ENCODE measurements around the gene CDK7. TPM values are rescaled to one million over a fixed set of nuclear protein-coding genes. Genes with fewer than 3 reads are reported as not detected.

The CDK7 gene
- polyA plus RNA-seq, 1 of the 3 experiments (the other 2 are of a cell fraction): 44.2 TPM

GRCh38 chr5:69209602-69210001, 25.1 kb upstream of the CDK7 start:
- Histone ChIP-seq H3K4me2 (no peak overlapping the region), H3K9me2 (no peaks in the 10 kb centered on the region), H3F3A (replicated peaks; ENCODE audit: insufficient read depth) (peaks cover 9% of the 10 kb centered on the region), H4K20me1 (ENCODE audit: insufficient read depth) (no peaks in the 10 kb centered on the region), H3K36me3 (replicated peaks in 1 of 2; ENCODE audit: control insufficient read depth in 1 of 2, insufficient read depth in 2 of 2, low read length in 1 of 2) (no peaks in the 10 kb centered on the region), H3K27ac (ENCODE audit: low read depth in 2 of 2, low read length in 1 of 2) (no peak overlapping the region), H3K9ac (no peak overlapping the region), H3K9me3 (no peaks in the 10 kb centered on the region), H3K4me3 (ENCODE audit: low read depth in 2 of 2, low read length in 1 of 2) (no peak overlapping the region), H3K79me2 (ENCODE audit: insufficient read depth) (no peaks in the 10 kb centered on the region), H3K4me1 (ENCODE audit: control insufficient read depth in 1 of 2, insufficient read depth in 2 of 2, low read depth in 1 of 2, low read length in 1 of 2) (no peaks in the 10 kb centered on the region), H2AFZ (ENCODE audit: low read depth) (no peak overlapping the region), H3K27me3 (ENCODE audit: insufficient read depth) (no peaks in the 10 kb centered on the region)
- TF ChIP-seq NFIC (IDR thresholded peaks at IDR 0.05; ENCODE audit: borderline replicate concordance) (no peak), RXRA (IDR thresholded peaks at IDR 0.05; ENCODE audit: borderline replicate concordance, low read depth) (no peak), MEF2A (IDR thresholded peaks at IDR 0.05; ENCODE audit: borderline replicate concordance, low read depth) (no peak), TAF1 (IDR thresholded peaks at IDR 0.05; ENCODE audit: borderline replicate concordance, low read depth, low read length) (no peak), GATA2 (CRISPR knock-in tag; IDR thresholded peaks at IDR 0.05) (no peak), CTCF (IDR thresholded peaks at IDR 0.05) (no peak), SMC3 (IDR thresholded peaks at IDR 0.05; ENCODE audit: low read depth, low read length) (no peak), MXI1 (IDR thresholded peaks at IDR 0.05; ENCODE audit: low read depth, low read length) (no peak), REST (IDR thresholded peaks at IDR 0.05; ENCODE audit: low read depth, low read length) (no peak), FOSL2 (IDR thresholded peaks at IDR 0.05; ENCODE audit: borderline replicate concordance, low read depth) (no peak), NRF1 (IDR thresholded peaks at IDR 0.05; ENCODE audit: low read depth, low read length) (no peak), RFX5 (IDR thresholded peaks at IDR 0.05; ENCODE audit: low read length) (no peak), RAD21 (IDR thresholded peaks at IDR 0.05; ENCODE audit: low read length) (no peak), GABPA (IDR thresholded peaks at IDR 0.05; ENCODE audit: low read depth) (no peak), FOXJ3 (CRISPR knock-in tag; IDR thresholded peaks at IDR 0.05) (no peak)
- no peak for DNase-seq
- CTCF ChIA-PET: interaction anchor here (1.2 kb wide), 1 partner anchor 19 kb away, joined by 6 read pairs; no protein-coding TSS in a partner anchor
- POLR2A ChIA-PET: no interaction called here
- 66% methylated on average over 2 of the region's 2 CpGs for WGBS (ENCODE audit: low lambda C conversion rate)

All from SK-N-SH (cell line).